Loucy (cell line): ENCODE measurements around the gene CLPSL2.

ENCODE experiments used
- CTCF ChIP-seq: fragments of 200-600 bp; sonication (generic); conservative IDR thresholded peaks from 2 replicates; pipeline ENCODE4 v1.5.1; 2014; ENCODE audit warnings: mild to moderate bottlenecking, antibody characterized with exemption, low read length
- EZH2phosphoT487 ChIP-seq: fragments of 200-600 bp; IDR thresholded peaks from 2 replicates; pipeline ENCODE4 v1.6.1; 2018; ENCODE audit warnings: antibody characterized with exemption, mild to moderate bottlenecking, moderate library complexity, borderline replicate concordance

GRCh38 chr6:35735452-35735851 is 40.9 kb upstream of the CLPSL2 start:
- TF ChIP-seq CTCF (no peak), EZH2phosphoT487 (no peak)
